ENCODE results near the gene MED10.

MED10 gene

DNA sequence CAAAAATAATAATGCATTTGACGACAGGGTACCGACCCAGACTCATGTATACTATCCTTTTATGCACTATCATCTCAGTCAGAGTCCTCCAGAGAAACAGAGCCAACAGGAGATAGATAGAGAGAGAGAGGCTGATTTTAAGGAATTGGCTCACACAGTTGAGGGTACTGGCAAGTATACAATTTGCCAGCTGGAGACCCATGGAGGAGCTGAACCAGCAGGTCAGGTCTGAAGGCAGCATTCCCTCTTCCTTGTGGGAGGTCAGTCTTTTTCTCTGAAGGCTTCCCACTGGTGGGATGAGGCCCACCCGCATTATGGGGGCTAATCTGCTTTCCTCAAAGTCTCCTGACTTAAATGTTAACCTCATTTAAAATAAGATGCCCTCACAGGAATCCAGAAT is 17.3 kb upstream of the MED10 start:
- Histone ChIP-seq H3K4me3 (no peak overlapping the region), H3K27ac (no peak overlapping the region), H3K36me3 (ENCODE audit: insufficient read depth, low read length) (no peaks in the 10 kb centered on the region), H3K9me3 (ENCODE audit: low read depth, low read length) (no peaks in the 10 kb centered on the region), H3K9ac (ENCODE audit: insufficient read length) (no peak overlapping the region)
- TF ChIP-seq FOXP2 (optimal IDR thresholded peaks at IDR 0.05; ENCODE audit: control extremely low read depth, extremely low read length, insufficient read depth) (no peak), EZH2 (IDR thresholded peaks at IDR 0.05) (no peak), POLR2AphosphoS5 (IDR thresholded peaks at IDR 0.05; ENCODE audit: borderline replicate concordance, low read depth, low read length) (no peak)
- DNase-seq (ENCODE audit: low read depth, low spot score): no peak

DNA sequence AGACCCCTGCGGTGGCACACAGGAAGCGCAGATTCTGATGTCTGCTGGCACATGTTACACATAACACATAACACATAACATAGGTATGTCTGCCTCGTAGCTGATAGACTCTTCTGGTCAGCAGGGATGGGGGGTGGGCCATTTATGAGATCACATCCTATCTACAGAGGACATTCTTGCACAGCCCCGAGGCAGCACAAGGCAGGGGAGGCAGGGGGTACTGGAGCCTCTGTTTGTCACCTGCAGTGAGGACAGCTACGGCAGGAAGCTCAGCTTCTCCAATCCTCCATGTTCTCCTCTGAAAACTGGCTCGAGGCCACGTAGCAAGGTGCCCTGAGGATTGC is 16.7 kb upstream of the MED10 start:
- H3K9ac ChIP-seq (ENCODE audit: insufficient read length): no peak overlapping the region
- H3K36me3 ChIP-seq (ENCODE audit: insufficient read depth, low read length): no peaks in the 10 kb centered on the region
- no peak overlapping the region for H3K4me3 ChIP-seq
- no peak for DNase-seq (ENCODE audit: low read depth, low spot score)
- no peak overlapping the region for H3K27ac ChIP-seq
- H3K9me3 ChIP-seq (ENCODE audit: low read depth, low read length): no peaks in the 10 kb centered on the region
- no peak for TF ChIP-seq EZH2 (IDR thresholded peaks at IDR 0.05)
- TF ChIP-seq POLR2AphosphoS5 (IDR thresholded peaks at IDR 0.05; ENCODE audit: borderline replicate concordance, low read depth, low read length): no peak
- TF ChIP-seq FOXP2 (optimal IDR thresholded peaks at IDR 0.05; ENCODE audit: control extremely low read depth, extremely low read length, insufficient read depth): no peak

DNA sequence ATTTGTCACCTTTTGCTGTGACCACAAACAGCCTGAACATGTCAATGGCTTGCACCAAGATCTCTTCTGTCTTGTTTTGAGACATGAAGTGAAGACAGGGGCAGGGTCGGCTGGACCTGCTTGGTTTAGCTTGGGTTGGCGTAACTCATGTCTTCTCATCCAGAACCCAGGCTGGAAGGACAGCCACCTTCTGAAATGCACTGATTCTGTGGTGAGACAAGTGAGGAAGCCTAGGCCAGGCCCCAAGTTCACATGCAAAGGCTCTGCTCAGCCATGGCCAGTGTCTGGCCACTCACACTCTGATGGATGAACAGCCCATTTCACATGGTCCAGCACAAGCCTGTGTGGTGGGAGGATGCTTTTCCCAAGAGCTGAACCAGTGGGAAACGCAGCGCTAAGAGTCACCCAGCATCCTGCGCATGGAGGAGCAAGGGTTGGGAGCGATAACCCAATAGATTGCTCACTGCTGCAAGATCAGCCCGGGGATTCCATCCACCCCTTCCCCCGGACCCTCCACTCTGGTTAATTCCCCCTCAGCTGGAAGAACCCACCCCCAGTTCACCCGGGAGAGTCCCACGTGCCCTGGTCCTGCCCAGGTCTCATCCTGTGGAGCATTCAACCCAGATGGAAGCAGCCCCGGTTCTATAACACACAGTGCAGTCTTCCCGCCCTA is 16.2 kb upstream of the MED10 start:
- TF ChIP-seq FOXP2 (optimal IDR thresholded peaks at IDR 0.05; ENCODE audit: control extremely low read depth, extremely low read length, insufficient read depth): no peak
- TF ChIP-seq EZH2 (IDR thresholded peaks at IDR 0.05): no peak
- no peak for TF ChIP-seq POLR2AphosphoS5 (IDR thresholded peaks at IDR 0.05; ENCODE audit: borderline replicate concordance, low read depth, low read length)
- DNase-seq (ENCODE audit: low read depth, low spot score): no peak
- Histone ChIP-seq H3K4me3 (no peak overlapping the region), H3K36me3 (ENCODE audit: insufficient read depth, low read length) (no peaks in the 10 kb centered on the region), H3K27ac (no peak overlapping the region), H3K9me3 (ENCODE audit: low read depth, low read length) (no peaks in the 10 kb centered on the region), H3K9ac (ENCODE audit: insufficient read length) (no peak overlapping the region)

DNA sequence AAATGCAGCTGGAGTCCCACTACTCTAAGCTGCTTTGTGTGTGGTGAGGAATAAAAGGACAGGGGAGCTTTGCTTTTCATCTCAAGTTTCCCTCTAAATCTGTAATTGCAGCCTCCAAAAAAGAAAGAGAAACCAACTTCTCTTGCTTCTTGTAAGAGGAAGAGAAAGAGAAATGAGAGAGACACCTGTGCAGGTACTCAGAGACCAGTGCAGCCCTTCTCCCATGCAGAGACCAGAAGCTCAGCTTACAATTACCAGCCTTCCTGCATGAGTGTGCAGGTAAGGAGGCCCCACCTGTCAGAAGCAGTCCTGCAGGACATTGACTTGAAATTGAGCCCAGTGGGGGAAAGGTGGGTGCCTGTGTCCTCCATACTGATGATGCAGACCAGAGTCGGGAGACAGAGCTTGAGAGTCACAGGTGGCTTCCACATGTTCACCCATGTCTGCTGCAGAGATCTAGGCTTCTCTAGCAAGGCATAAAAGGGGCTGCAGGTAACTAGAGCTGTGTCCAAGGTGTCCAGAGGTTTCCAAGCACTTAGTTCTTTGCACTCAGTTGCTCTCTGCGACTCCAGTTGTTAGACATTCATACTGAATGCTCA is 15.3 kb upstream of the MED10 start:
- no peak overlapping the region for H3K4me3 ChIP-seq
- no peak overlapping the region for H3K9ac ChIP-seq (ENCODE audit: insufficient read length)

DNA sequence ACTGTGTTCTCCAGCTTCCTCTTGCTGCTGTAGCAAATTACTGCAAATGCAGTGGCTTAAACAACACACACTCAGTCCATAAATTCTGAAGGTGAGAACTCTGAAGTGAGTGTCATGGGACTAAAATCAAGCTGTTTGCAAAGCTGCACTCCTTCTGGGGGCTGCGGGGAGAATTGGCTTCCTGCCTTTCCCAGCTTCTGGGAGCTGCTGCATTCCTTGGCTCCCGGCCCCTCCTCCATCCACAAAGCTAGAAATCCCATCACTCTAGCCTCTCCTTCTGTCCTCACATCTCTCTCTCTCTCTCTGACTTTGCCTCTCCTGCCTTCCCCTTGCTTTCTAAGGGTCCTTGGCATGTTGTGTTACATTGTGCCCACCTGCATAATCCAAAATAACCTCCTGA is 14.2 kb upstream of the MED10 start:
- H3K9me3 ChIP-seq (ENCODE audit: low read depth, low read length): no peaks in the 10 kb centered on the region
- H3K4me3 ChIP-seq: no peak overlapping the region
- DNase-seq (ENCODE audit: low read depth, low spot score): no peak
- H3K9ac ChIP-seq (ENCODE audit: insufficient read length): no peak overlapping the region
- no peak overlapping the region for H3K27ac ChIP-seq
- no peaks in the 10 kb centered on the region for H3K36me3 ChIP-seq (ENCODE audit: insufficient read depth, low read length)
- TF ChIP-seq EZH2 (IDR thresholded peaks at IDR 0.05) (no peak), FOXP2 (optimal IDR thresholded peaks at IDR 0.05; ENCODE audit: control extremely low read depth, extremely low read length, insufficient read depth) (no peak), POLR2AphosphoS5 (IDR thresholded peaks at IDR 0.05; ENCODE audit: borderline replicate concordance, low read depth, low read length) (no peak)

More for the DNA sequence above, 15.3 kb upstream of the MED10 start:
- H3K9me3 ChIP-seq (ENCODE audit: low read depth, low read length): no peaks in the 10 kb centered on the region
- no peak overlapping the region for H3K27ac ChIP-seq
- no peaks in the 10 kb centered on the region for H3K36me3 ChIP-seq (ENCODE audit: insufficient read depth, low read length)
- TF ChIP-seq POLR2AphosphoS5 (IDR thresholded peaks at IDR 0.05; ENCODE audit: borderline replicate concordance, low read depth, low read length): no peak
- TF ChIP-seq FOXP2 (optimal IDR thresholded peaks at IDR 0.05; ENCODE audit: control extremely low read depth, extremely low read length, insufficient read depth): no peak
- no peak for TF ChIP-seq EZH2 (IDR thresholded peaks at IDR 0.05)
- DNase-seq (ENCODE audit: low read depth, low spot score): no peak

DNA sequence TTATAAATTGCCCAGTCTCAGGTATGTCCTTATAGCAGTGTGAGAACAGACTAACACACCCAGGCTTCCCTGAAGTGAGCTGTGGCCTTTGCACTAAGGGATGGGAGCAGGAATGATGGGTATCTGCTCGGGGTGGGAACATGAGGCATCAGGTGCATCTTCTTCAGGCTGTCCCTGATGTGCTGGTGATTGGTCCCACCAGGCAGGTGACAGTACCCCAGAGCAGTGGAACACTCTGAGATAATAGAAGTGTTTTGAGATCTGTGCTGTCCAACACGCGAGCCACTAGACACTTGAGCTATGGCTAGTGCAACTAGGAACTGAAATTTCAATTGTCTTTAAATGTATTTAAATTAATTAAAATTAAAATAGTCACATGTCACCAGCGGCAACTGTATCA is 12.8 kb upstream of the MED10 start:
- Histone ChIP-seq H3K27ac (no peak overlapping the region), H3K36me3 (ENCODE audit: insufficient read depth, low read length) (no peaks in the 10 kb centered on the region), H3K9ac (ENCODE audit: insufficient read length) (no peak overlapping the region), H3K4me3 (no peak overlapping the region), H3K9me3 (ENCODE audit: low read depth, low read length) (no peaks in the 10 kb centered on the region)
- TF ChIP-seq EZH2 (IDR thresholded peaks at IDR 0.05) (no peak), POLR2AphosphoS5 (IDR thresholded peaks at IDR 0.05; ENCODE audit: borderline replicate concordance, low read depth, low read length) (no peak), FOXP2 (optimal IDR thresholded peaks at IDR 0.05; ENCODE audit: control extremely low read depth, extremely low read length, insufficient read depth) (no peak)
- DNase-seq (ENCODE audit: low read depth, low spot score): no peak

DNA sequence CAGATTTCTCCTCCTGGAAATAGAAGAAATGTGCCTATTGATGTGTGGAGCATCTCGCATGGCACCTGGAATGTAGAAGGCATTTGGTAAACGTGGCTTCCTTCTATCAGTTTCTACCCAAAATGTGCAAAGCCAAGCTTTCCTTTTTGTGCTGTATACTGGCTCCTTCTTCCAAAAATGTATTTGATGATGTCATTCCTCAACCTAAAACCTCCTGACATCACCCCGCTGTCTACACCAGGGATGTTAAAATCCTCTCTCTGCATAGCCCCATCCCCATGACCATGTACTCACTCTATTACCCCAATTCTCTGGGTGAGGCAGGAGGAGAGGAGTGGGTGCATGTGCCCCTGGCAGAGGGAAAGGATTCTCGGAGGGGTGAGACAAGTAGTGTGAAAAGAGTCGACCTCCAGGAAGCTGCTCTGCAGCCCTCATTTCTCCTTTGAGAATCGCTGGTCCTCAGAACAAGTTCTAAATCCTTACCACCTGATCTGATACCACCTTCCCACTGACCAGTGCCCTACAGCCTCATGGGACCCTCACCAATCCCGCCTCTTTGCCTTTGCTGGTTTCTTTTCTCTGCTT is 11.7 kb upstream of the MED10 start:
- no peak overlapping the region for H3K27ac ChIP-seq
- no peaks in the 10 kb centered on the region for H3K9me3 ChIP-seq (ENCODE audit: low read depth, low read length)
- DNase-seq (ENCODE audit: low read depth, low spot score): no peak
- no peak overlapping the region for H3K9ac ChIP-seq (ENCODE audit: insufficient read length)
- H3K4me3 ChIP-seq: no peak overlapping the region
- H3K36me3 ChIP-seq (ENCODE audit: insufficient read depth, low read length): no peaks in the 10 kb centered on the region
- no peak for TF ChIP-seq EZH2 (IDR thresholded peaks at IDR 0.05)

DNA sequence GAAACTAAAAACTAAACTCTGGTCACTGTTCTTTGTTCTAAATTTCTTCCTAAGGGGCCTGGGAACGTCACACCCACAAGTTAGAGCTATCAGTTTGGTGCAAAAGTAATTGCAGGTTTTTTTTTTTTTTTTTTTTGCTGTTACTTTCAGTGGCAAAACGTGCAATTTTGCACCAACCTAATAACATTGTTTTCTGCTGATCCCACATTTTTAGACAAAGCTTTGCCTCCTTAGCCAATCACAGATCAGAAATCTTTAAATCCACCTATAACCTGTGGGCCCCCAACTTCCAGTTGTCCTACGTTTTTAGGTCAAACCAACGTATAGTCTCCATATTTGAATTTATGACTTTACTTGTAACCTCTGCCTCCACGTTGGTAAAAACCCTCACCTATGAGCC is 11.1 kb upstream of the MED10 start:
- H3K36me3 ChIP-seq (ENCODE audit: insufficient read depth, low read length): no peaks in the 10 kb centered on the region
- no peak overlapping the region for H3K9ac ChIP-seq (ENCODE audit: insufficient read length)
- no peak overlapping the region for H3K27ac ChIP-seq
- H3K9me3 ChIP-seq (ENCODE audit: low read depth, low read length): no peaks in the 10 kb centered on the region
- H3K4me3 ChIP-seq: no peak overlapping the region
- no peak for TF ChIP-seq EZH2 (IDR thresholded peaks at IDR 0.05)
- TF ChIP-seq POLR2AphosphoS5 (IDR thresholded peaks at IDR 0.05; ENCODE audit: borderline replicate concordance, low read depth, low read length): no peak
- no peak for DNase-seq (ENCODE audit: low read depth, low spot score)

DNA sequence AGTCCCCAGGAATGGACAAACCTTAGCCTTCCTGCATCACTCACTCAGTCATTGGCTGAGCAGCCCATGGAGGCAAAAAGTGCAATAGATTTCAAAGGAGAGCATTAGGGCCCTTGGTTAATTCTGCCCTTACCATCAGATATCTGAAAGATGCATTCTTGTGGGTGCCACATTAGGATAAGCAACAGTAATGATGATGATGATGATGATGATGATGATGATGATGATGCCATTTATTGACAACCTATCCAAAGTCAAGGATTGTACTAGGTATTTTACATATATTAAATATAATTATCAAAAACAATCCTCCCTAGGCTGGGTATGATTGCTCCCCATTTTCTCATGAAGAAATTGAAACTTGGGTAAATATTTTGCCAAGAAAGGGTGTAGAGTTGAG is 9.6 kb upstream of the MED10 start:
- H3K9ac ChIP-seq (ENCODE audit: insufficient read length): no peak overlapping the region
- H3K27ac ChIP-seq: no peak overlapping the region
- H3K9me3 ChIP-seq (ENCODE audit: low read depth, low read length): no peaks in the 10 kb centered on the region
- no peaks in the 10 kb centered on the region for H3K36me3 ChIP-seq (ENCODE audit: insufficient read depth, low read length)
- no peak for TF ChIP-seq FOXP2 (optimal IDR thresholded peaks at IDR 0.05; ENCODE audit: control extremely low read depth, extremely low read length, insufficient read depth)
- TF ChIP-seq POLR2AphosphoS5 (IDR thresholded peaks at IDR 0.05; ENCODE audit: borderline replicate concordance, low read depth, low read length): no peak
- no peak for TF ChIP-seq EZH2 (IDR thresholded peaks at IDR 0.05)
- no peak overlapping the region for H3K4me3 ChIP-seq
- no peak for DNase-seq (ENCODE audit: low read depth, low spot score)

All from SK-N-MC (cell line).